ENCODE data around the gene P2RY12.

- TF ChIP-seq CTCF (IDR thresholded peaks at IDR 0.05) (no peak), POLR2A (IDR thresholded peaks at IDR 0.05) (no peak)
Measured at GRCh38 chr3:151331696-151332095, 52.9 kb downstream of the P2RY12 start.

Measured in tibial nerve (tissue), 3 donors.